Coronary artery (tissue), 2 donors: ENCODE data around the gene MYCBP2.
"Not testable (repeated sequence)": the region's sequence is repeated elsewhere in the genome, so short reads cannot be mapped to it uniquely, and the experiment has no call there.

Experiments
- DNase-seq: peaks from one replicate; pipeline ENCODE4 v3.0.0-alpha.2; 2017; ENCODE audit warnings: low spot score
- H3K27ac ChIP-seq, 2 donors: fragments of 200-600 bp; sonication (generic); one replicate each; pipeline ENCODE4 v1.5.1; 2016 to 2019
- H3K4me3 ChIP-seq: fragments of 200-600 bp; sonication (generic); 2 replicates; pipeline ENCODE4 v1.5.1; 2016; ENCODE audit warnings: mild to moderate bottlenecking, moderate library complexity
- TF ChIP-seq, protein P1 (sequence below): fragments of 200-600 bp; sonication (generic); IDR thresholded peaks from one replicate; pipeline ENCODE4 v1.5.1; 2019; ENCODE audit warnings: antibody characterized with exemption

Gene MYCBP2

DNA sequence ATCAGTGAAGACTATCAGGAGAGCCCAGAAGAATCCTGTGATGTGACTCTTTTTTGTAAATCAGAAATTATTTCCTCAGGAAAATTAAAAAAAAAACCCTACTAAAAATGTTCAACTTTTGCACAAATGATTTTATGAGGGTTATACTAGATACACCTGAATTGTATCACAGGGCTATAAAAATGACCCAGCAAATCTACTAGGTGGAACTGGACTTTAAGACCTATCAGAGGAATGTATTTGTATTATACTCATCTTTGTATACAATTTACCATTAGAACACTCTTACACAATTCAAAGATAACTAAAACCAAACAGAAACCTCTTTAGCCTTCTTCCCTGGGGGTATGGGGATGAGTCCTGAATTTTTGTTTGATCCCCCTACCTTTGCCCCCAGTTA lies 307.1 kb downstream of the MYCBP2 start:
- peak overlapping the region; percentile 95 for H3K4me3 ChIP-seq

DNA sequence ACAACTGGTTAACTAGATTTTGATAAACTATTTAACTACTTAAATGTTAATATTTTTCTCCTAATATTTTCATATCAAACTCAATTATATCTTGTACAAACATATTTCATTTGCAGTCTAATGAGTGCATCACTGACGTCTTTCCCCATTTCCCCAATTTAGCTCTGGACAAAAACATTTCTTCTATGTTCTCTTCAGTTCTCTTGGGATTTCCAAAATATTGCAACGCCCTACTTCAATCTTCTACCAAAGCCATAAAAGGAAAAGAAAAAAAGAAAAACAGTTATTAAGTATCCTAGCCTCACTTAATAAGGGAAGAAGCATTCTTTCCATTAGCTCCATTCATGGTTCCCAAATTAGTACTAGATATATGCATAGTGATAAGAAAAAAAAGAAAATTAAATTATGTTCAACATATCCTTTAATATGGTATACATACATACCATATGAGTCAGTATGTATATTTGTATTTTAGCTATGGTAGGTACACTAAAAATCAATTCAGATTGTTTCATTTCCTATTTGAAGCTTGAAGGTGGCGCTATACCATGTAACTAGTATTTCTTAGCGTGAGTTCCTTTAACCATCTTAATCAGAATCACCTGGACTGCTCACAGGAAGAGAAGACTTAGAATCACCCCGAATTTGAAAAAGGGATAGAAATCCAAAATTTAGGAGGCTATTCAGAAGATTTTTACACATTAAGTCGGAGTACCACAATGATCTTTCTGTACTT lies 309.8 kb downstream of the MYCBP2 start:
- peak overlapping the region; percentile 86 for H3K27ac ChIP-seq
- H3K4me3 ChIP-seq, result no peak overlapping the region
- DNase-seq, result no peak
- TF ChIP-seq, protein P1, sequence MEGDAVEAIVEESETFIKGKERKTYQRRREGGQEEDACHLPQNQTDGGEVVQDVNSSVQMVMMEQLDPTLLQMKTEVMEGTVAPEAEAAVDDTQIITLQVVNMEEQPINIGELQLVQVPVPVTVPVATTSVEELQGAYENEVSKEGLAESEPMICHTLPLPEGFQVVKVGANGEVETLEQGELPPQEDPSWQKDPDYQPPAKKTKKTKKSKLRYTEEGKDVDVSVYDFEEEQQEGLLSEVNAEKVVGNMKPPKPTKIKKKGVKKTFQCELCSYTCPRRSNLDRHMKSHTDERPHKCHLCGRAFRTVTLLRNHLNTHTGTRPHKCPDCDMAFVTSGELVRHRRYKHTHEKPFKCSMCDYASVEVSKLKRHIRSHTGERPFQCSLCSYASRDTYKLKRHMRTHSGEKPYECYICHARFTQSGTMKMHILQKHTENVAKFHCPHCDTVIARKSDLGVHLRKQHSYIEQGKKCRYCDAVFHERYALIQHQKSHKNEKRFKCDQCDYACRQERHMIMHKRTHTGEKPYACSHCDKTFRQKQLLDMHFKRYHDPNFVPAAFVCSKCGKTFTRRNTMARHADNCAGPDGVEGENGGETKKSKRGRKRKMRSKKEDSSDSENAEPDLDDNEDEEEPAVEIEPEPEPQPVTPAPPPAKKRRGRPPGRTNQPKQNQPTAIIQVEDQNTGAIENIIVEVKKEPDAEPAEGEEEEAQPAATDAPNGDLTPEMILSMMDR, result no peak

More for the DNA sequence above, 307.1 kb downstream of the MYCBP2 start:
- TF ChIP-seq, protein P1, result no peak
- peak overlapping the region in 1 of 2 donors; percentile 63 for H3K27ac ChIP-seq
- no peak for DNase-seq

DNA sequence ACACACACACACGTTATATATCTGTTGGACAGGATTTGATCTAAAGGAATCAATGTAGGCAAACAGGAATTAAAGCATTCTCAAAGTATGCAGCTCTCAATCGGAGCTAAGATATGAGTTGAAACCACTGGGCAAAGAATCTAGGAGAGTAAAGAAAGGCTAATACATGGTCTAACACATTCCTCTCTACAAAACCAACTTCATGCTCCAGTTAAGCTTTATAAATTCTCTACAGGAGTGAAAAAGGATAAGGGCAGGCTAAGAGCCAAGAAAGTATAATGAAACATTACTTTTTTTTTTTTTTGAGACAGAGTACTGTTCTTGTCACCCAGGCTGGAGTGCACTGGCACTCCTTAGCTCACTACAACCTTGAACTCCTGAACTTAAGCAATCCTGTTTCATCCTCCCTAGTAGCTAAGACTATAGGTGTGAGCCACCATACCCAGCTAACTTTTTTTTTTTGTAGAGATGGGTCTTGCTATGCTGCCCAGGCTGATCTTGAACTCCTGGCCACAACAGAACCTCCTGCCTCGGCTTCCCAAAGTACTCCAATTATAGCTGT lies 310.6 kb downstream of the MYCBP2 start:
- no peak for DNase-seq
- Histone ChIP-seq H3K27ac (peak overlapping the region; percentile 86), H3K4me3 (peak overlapping the region; percentile 38)
- TF ChIP-seq, protein P1, result no peak

DNA sequence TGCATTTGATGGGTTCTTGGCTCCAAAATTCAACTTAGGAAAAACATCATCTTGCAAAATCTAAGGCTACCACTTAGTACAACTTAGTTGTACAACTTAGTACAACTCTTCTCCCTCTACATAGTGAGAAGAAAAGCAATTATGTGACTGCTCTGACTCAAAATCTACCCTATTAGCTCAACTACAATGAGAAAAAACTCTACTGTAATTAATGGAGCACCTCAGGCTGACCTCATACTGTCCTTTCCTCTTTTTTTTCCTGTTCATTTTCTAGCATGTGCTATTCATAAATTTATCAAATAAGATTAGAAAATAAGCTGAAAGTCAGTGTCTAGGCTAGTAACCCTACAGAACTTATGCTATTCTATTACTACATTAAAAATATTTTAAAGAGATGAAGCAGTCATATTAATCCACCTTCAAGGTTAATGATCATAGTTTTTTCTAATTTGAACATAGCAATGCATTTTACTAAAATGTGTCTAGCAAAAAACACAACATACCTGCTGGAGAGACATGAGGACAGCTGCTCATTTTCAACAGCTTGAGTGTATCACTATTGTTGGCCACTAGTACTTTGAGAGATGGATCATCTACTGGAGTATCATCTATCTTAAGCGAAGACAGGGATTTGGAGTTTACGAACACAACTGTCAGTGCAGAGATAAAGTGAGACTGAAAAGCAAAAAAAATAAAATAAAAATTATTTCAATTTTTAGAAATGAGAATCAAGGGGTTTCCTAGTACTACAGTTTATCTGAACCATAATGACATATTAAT lies 311.8 kb downstream of the MYCBP2 start:
- no peak for DNase-seq
- Histone ChIP-seq H3K4me3 (no peak overlapping the region), H3K27ac (peak overlapping the region; percentile 48 to 86)
- TF ChIP-seq, protein P1, result no peak

DNA sequence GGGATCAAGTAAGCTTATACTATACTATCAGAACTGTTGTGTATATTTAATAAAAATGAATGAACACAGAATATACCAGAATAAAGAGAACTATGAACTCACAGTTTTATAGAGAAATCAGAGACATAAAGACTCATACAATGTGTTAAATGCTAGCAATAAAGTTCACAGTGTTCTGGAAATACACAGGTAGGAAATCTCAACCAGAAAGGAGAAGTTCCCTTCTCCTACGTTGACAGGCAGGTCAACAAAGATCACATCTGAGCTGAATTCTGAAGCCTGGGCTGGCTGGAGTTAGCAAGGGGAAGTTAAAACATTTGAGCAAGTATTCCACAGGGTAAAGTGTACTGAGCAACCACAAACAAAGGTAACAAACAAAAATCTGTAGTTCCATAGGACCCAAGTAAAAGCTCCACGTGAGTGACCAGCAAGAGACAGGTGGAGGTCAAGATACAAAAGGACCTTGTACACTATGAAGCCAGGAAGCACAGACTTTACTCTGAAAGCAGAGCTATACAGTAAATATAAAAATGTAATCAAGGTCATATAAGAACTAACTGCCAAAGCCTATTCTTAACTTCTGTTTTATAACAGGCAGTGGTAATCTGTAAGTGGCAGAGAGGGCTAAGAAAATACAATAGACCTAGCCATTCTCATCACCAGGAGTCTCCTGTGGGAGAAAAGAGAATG lies 312.9 kb downstream of the MYCBP2 start:
- no peak for DNase-seq
- Histone ChIP-seq H3K4me3 (no peak overlapping the region), H3K27ac (peak overlapping the region; percentile 13 to 86)
- TF ChIP-seq, protein P1, result no peak

DNA sequence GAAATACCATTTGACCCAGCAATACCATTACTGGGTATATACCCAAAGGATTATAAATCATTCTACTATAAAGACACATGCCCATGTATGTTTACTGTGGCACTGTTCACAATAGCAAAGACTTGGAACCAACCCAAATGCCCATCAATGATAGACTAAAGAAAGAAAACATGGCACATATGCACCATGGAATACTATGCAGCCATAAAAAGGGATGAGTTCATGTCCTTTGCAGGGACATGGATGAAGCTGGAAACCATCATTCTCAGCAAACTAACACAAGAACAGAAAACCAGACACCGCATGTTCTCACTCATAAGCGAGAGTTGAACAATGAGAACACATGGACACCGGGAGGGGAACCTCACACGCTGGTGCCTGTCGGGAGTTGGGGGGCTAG lies 317.2 kb downstream of the MYCBP2 start:
- H3K4me3 ChIP-seq, DNase-seq: not testable (repeated sequence)
- peak overlapping the region in 1 of 2 donors; percentile 18 for H3K27ac ChIP-seq

DNA sequence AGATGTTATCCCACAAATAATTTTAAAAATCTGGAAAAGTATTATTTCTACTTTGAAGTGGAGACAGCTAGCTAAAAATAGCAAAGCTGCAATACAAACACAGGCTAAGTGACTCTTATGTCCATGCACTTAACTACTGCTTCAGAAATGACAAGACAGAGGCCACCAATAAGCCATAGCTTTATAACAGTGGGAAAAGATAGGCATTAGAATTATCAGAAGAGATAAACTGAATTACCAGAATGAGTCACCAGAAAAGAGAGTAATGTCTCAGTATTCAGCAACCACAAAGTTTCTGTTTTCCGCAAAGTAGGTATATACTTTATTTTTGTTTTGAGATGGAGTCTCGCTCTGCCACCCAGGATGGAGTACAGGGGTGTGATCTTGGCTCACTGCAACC lies 317.9 kb downstream of the MYCBP2 start:
- TF ChIP-seq, protein P1, result no peak
- H3K27ac ChIP-seq, result peak overlapping the region; percentile 9 to 18
- peak overlapping the region; percentile 17 for H3K4me3 ChIP-seq
- DNase-seq, result no peak

DNA sequence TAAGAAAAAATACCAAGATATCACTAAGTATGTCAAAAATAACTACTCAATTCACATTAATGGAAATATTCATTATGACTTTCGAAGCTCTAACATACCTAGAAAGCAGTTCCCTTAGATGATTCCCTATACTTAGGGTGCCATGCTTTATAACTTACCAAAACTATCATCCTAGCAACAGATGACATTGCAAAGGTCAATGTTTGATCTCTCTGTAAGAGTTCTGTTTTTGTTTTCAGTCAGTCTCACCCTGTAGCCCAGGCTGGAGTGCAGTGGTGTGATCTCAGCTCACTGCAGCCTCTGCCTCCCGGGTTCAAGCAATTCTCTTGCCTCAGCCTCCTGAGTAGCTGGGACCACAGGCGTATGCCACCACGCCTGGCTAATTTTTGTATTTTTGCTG lies 318.6 kb downstream of the MYCBP2 start:
- Histone ChIP-seq H3K27ac (peak overlapping the region; percentile 9 to 40), H3K4me3 (peak overlapping the region; percentile 17)
- not testable (repeated sequence) for DNase-seq
